HepG2 (cell line): Measurements from ENCODE around the gene MYADML2. TPM values are rescaled to one million over a fixed set of nuclear protein-coding genes. Genes with fewer than 3 reads are reported as not detected.

ENCODE experiments used
- ETV6 ChIP-seq: sonication (generic); formaldehyde crosslinking; conservative IDR thresholded peaks from 2 replicates; pipeline ENCODE4 v1.4.0; 2020; ENCODE audit warnings: missing genetic modification reagents
- FOSL2 ChIP-seq: sonication (generic); formaldehyde crosslinking; IDR thresholded peaks from 2 replicates; pipeline ENCODE4 v1.4.0; 2020; ENCODE audit warnings: missing genetic modification reagents
- GTF3A ChIP-seq: sonication (generic); formaldehyde crosslinking; conservative IDR thresholded peaks from 2 replicates; pipeline ENCODE4 v1.4.0; 2020; ENCODE audit warnings: mild to moderate bottlenecking, missing genetic modification reagents
- HES4 ChIP-seq: sonication (generic); formaldehyde crosslinking; IDR thresholded peaks from 2 replicates; pipeline ENCODE4 v1.9.0; 2021; ENCODE audit warnings: mild to moderate bottlenecking, missing genetic modification reagents, borderline replicate concordance
- KDM5A ChIP-seq: fragments of 200-600 bp; sonication (generic); IDR thresholded peaks from 2 replicates; pipeline ENCODE4 v1.7.0; 2018; ENCODE audit warnings: antibody characterized with exemption, mild to moderate bottlenecking, low read length, borderline replicate concordance
- MEIS1 ChIP-seq: sonication (generic); formaldehyde crosslinking; IDR thresholded peaks from 2 replicates; pipeline ENCODE4 v1.9.0; 2021; ENCODE audit warnings: mild to moderate bottlenecking, missing genetic modification reagents, moderate library complexity, borderline replicate concordance
- MEIS2 ChIP-seq: sonication (generic); formaldehyde crosslinking; IDR thresholded peaks from 2 replicates; pipeline ENCODE4 v1.9.0; 2021; ENCODE audit warnings: mild to moderate bottlenecking, missing genetic modification reagents
- MTA1 ChIP-seq: sonication (generic); formaldehyde crosslinking; IDR thresholded peaks from 2 replicates; pipeline ENCODE4 v1.4.0; 2020; ENCODE audit warnings: missing genetic modification reagents, mild to moderate bottlenecking, borderline replicate concordance
- NFATC3 ChIP-seq: sonication (generic); formaldehyde crosslinking; IDR thresholded peaks from 2 replicates; pipeline ENCODE4 v1.5.1; 2020; ENCODE audit warnings: mild to moderate bottlenecking, missing genetic modification reagents
- RAD21 ChIP-seq: fragments of 450-650 bp; formaldehyde crosslinking; IDR thresholded peaks from 2 replicates; pipeline ENCODE4 v1.5.0; 2020; ENCODE audit warnings: mild to moderate bottlenecking
- RBM22 ChIP-seq: fragments of 200-400 bp; formaldehyde crosslinking; optimal IDR thresholded peaks from 2 replicates; pipeline ENCODE3; 2017; ENCODE audit warnings: mild to moderate bottlenecking, low read length, moderate library complexity
- SP5 ChIP-seq: IDR thresholded peaks from 2 replicates; pipeline ENCODE4 v1.6.1; 2016; ENCODE audit warnings: low read depth, borderline replicate concordance
- TCF12 ChIP-seq, 2 experiments: fragments of 450-650 bp in 1 of 2; sonication (generic) in 1 of 2; formaldehyde crosslinking in 1 of 2; IDR thresholded peaks; 2 replicates each; pipeline versions ENCODE4 v1.6.1 to v1.8.0; 2017 to 2022; ENCODE audit warnings: antibody characterized with exemption in 1 of 2, mild to moderate bottlenecking in 1 of 2, missing genetic modification reagents in 1 of 2, moderate library complexity in 1 of 2
- ZNF138 ChIP-seq: sonication (generic); formaldehyde crosslinking; IDR thresholded peaks from 2 replicates; pipeline ENCODE4 v1.5.0; 2020; ENCODE audit warnings: mild to moderate bottlenecking, low read depth, missing genetic modification reagents
- ZNF235 ChIP-seq: sonication (generic); formaldehyde crosslinking; IDR thresholded peaks from 2 replicates; pipeline ENCODE4 v1.8.1; 2023; ENCODE audit warnings: mild to moderate bottlenecking, missing genetic modification reagents, borderline replicate concordance
- ZNF274 ChIP-seq: sonication (generic); formaldehyde crosslinking; IDR thresholded peaks from 2 replicates; pipeline ENCODE4 v1.5.1; 2020; ENCODE audit warnings: mild to moderate bottlenecking, missing genetic modification reagents
- ZNF441 ChIP-seq: sonication (generic); formaldehyde crosslinking; IDR thresholded peaks from 2 replicates; pipeline ENCODE4 v1.7.0; 2021; ENCODE audit warnings: missing genetic modification reagents, borderline replicate concordance
- ZNF563 ChIP-seq: sonication (generic); formaldehyde crosslinking; IDR thresholded peaks from 2 replicates; pipeline ENCODE4 v1.8.0; 2022; ENCODE audit warnings: mild to moderate bottlenecking, moderate library complexity, missing genetic modification reagents
- ZNF768 ChIP-seq: sonication (generic); formaldehyde crosslinking; IDR thresholded peaks from 2 replicates; pipeline ENCODE4 v1.4.0; 2020; ENCODE audit warnings: missing genetic modification reagents
- polyA plus RNA-seq, 8 experiments: library from polyadenylated mRNA; depleted of rRNA in 3 of 8; stranded (reverse) in 7 of 8; unstranded in 1 of 8; fragments of >200 nt; fragmentation: Illumina TruSeq in 4 of 8; extraction: Trizol in 4 of 8; gene quantifications; 2 replicates each; pipeline versions ENCODE4 v1.2.1 to v1.2.3, GENCODE V29; 2011 to 2016; ENCODE audit warnings: low read depth in 4 of 8, missing spikeins in 1 of 8, mixed read lengths in 1 of 8; ENCODE audit not compliant: insufficient read depth in 1 of 8
- total RNA-seq, 5 experiments: library from RNA; depleted of rRNA; stranded (reverse); fragments of >200 nt; fragmentation: Illumina TruSeq; extraction: Trizol; gene quantifications; 2 replicates each; pipeline ENCODE4 v1.2.3, GENCODE V29; 2016; ENCODE audit warnings: low read depth in 1 of 5
- TF ChIP-seq, protein P1 (sequence below): sonication (generic); formaldehyde crosslinking; IDR thresholded peaks from 2 replicates; pipeline ENCODE4 v1.4.0; 2020; ENCODE audit warnings: missing genetic modification reagents
- TF ChIP-seq, protein P2 (sequence below), 2 experiments: fragments of 450-650 bp in 1 of 2; sonication (generic) in 1 of 2; formaldehyde crosslinking; IDR thresholded peaks; 2 replicates each; pipeline versions ENCODE4 v1.5.0 to v1.8.0; 2020 to 2022; ENCODE audit warnings: mild to moderate bottlenecking in 1 of 2, missing genetic modification reagents in 1 of 2
- TF ChIP-seq, protein P3 (sequence below): IDR thresholded peaks from 2 replicates; pipeline ENCODE4 v1.6.1; 2016; ENCODE audit warnings: low read depth, borderline replicate concordance
- TF ChIP-seq, protein P4 (sequence below): IDR thresholded peaks from 2 replicates; pipeline ENCODE4 v1.6.1; 2016; ENCODE audit warnings: low read depth
- TF ChIP-seq, protein P5 (sequence below): IDR thresholded peaks from 2 replicates; pipeline ENCODE4 v1.6.1; 2016; ENCODE audit warnings: missing compliant biosample characterization, missing genetic modification reagents, borderline replicate concordance

The MYADML2 gene
- total and polyA plus RNA-seq, 2 of the 13 experiments (the other 11 are each of a cell fraction or from before 2014, with no cell fraction given) = not detected

DNA sequence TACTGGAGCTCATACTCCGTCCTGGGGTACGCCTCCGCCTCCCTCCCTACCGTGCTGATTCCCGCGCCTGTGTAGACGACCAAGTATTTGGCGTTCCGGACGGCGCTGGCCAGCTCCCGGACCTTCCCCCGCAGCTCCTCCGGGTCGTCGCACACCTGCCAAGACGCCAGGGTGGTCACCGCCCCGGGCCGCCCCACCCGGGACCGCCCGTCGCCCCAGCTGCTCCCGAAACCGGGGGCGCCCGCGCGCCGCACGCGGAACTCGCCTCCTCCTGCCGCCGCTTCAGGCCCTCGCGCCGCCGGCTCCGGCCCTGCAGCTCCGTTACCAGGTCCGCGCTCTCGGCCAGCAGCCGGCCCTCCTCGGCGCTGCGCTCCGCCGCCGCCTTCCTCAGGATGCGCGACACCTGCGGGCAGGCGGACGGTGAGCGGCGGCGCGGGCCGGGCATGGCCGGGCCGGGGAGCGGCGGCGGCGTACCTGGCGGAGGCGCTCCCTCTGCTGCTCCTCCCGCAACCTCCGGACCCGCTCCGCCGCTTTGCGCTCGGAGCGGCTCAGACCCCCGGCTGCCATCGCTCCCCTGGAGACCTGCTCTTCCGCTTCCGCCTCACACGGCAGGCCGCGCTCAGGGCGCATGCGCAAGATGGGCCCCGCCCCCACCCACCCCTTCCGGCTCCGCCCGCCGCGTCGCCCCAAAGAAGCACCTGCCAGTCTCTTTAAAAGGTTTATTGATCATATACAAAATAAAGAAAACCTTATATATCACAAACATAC lies 29.3 kb downstream of the MYADML2 start, which contains the start of gene SIRT7 (continued):
- TF ChIP-seq, protein P1, sequence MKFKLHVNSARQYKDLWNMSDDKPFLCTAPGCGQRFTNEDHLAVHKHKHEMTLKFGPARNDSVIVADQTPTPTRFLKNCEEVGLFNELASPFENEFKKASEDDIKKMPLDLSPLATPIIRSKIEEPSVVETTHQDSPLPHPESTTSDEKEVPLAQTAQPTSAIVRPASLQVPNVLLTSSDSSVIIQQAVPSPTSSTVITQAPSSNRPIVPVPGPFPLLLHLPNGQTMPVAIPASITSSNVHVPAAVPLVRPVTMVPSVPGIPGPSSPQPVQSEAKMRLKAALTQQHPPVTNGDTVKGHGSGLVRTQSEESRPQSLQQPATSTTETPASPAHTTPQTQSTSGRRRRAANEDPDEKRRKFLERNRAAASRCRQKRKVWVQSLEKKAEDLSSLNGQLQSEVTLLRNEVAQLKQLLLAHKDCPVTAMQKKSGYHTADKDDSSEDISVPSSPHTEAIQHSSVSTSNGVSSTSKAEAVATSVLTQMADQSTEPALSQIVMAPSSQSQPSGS (CRISPR knock-in tag) = 0 out of 2 replicates have a peak, but pooled peaks have one; percentile 24
- TF ChIP-seq NFATC3 (CRISPR knock-in tag) (no peak), ZNF768 (peak; percentile 51), RBM22 (peak; percentile 94), ZNF138 (no peak), HES4 (peak; percentile 92), MEIS1 (CRISPR knock-in tag) (peak; percentile 73; the same call in 1 of the 2 replicates), KDM5A (peak; percentile 76; the same call in 1 of the 2 replicates), MEIS2 (CRISPR knock-in tag) (0 out of 2 replicates have a peak, but pooled peaks have one; percentile 40), GTF3A (CRISPR knock-in tag) (0 out of 2 replicates have a peak, but pooled peaks have one; percentile 23), ZNF235 (CRISPR knock-in tag) (peak; percentile 62; the same call in 1 of the 2 replicates), MTA1 (0 out of 2 replicates have a peak, but pooled peaks have one; percentile 16), SP5 (CRISPR knock-in tag) (peak; percentile 66), ETV6 (0 out of 2 replicates have a peak, but pooled peaks have one; percentile 39), ZNF274 (0 out of 2 replicates have a peak, but pooled peaks have one; percentile 15), FOSL2 (CRISPR knock-in tag) (0 out of 2 replicates have a peak, but pooled peaks have one; percentile 4), ZNF563 (CRISPR knock-in tag) (peak; percentile 56; the same call in 1 of the 2 replicates), RAD21 (CRISPR knock-in tag) (peak; percentile 66), TCF12 (IDR thresholded peaks at IDR 0.05) (no peak), TCF12 (CRISPR knock-in tag; IDR thresholded peaks at IDR 0.05) (peak; percentile 51; the same call in 1 of the 2 replicates), ZNF441 (CRISPR knock-in tag) (peak; percentile 56; the same call in 1 of the 2 replicates)
- TF ChIP-seq, protein P2, sequence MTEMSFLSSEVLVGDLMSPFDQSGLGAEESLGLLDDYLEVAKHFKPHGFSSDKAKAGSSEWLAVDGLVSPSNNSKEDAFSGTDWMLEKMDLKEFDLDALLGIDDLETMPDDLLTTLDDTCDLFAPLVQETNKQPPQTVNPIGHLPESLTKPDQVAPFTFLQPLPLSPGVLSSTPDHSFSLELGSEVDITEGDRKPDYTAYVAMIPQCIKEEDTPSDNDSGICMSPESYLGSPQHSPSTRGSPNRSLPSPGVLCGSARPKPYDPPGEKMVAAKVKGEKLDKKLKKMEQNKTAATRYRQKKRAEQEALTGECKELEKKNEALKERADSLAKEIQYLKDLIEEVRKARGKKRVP (CRISPR knock-in tag; IDR thresholded peaks at IDR 0.05) = no peak
- TF ChIP-seq, protein P3, sequence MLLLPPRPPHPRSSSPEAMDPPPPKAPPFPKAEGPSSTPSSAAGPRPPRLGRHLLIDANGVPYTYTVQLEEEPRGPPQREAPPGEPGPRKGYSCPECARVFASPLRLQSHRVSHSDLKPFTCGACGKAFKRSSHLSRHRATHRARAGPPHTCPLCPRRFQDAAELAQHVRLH (CRISPR knock-in tag) = no peak
- TF ChIP-seq, protein P4, sequence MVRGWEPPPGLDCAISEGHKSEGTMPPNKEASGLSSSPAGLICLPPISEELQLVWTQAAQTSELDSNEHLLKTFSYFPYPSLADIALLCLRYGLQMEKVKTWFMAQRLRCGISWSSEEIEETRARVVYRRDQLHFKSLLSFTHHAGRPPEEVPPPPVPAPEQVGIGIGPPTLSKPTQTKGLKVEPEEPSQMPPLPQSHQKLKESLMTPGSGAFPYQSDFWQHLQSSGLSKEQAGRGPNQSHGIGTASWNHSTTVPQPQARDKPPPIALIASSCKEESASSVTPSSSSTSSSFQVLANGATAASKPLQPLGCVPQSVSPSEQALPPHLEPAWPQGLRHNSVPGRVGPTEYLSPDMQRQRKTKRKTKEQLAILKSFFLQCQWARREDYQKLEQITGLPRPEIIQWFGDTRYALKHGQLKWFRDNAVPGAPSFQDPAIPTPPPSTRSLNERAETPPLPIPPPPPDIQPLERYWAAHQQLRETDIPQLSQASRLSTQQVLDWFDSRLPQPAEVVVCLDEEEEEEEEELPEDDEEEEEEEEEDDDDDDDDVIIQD (CRISPR knock-in tag) = no peak
- TF ChIP-seq, protein P5, sequence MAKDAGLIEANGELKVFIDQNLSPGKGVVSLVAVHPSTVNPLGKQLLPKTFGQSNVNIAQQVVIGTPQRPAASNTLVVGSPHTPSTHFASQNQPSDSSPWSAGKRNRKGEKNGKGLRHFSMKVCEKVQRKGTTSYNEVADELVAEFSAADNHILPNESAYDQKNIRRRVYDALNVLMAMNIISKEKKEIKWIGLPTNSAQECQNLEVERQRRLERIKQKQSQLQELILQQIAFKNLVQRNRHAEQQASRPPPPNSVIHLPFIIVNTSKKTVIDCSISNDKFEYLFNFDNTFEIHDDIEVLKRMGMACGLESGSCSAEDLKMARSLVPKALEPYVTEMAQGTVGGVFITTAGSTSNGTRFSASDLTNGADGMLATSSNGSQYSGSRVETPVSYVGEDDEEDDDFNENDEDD (CRISPR knock-in tag) = peak; percentile 44; the same call in 1 of the 2 replicates
